Measurements from ENCODE around the gene BLOC1S5. TPM values are rescaled to one million over a fixed set of nuclear protein-coding genes. Genes with fewer than 3 reads are reported as not detected.

BLOC1S5 gene
- total RNA-seq, 1 donor from 2014 or later, result 8.3 TPM

GRCh38 chr6:8102122-8102958, 38.2 kb upstream of the BLOC1S5 start, which contains the start of gene EEF1E1:
Gene EEF1E1, minus strand, starts transcription at chr6:8102548. Its CDS starts 27 bp downstream, at chr6:8102521.
- peaks cover 1% of the 10 kb centered on the region for H3K27me3 Mint-ChIP-seq (ENCODE audit: unreplicated experiment)
- H3K4me3 Mint-ChIP-seq (ENCODE audit: unreplicated experiment), result peak within 1 kb of the TSS; percentile 97
- no peak for TF ChIP-seq CTCF (IDR thresholded peaks at IDR 0.05; ENCODE audit: partially characterized antibody, unreplicated experiment)
- no peaks in the 10 kb centered on the region for H3K9me3 Mint-ChIP-seq (ENCODE audit: unreplicated experiment)
- no peaks in the 10 kb centered on the region for H3K36me3 Mint-ChIP-seq (ENCODE audit: unreplicated experiment)
- DNase-seq, result peak; percentile 94
- no peaks in the 10 kb centered on the region for H3K4me1 Mint-ChIP-seq (ENCODE audit: low read depth, unreplicated experiment)
- H3K27ac Mint-ChIP-seq (ENCODE audit: unreplicated experiment), result peak within 1 kb of the TSS; percentile 84

- Mint-ChIP-seq H3K9me3 (ENCODE audit: unreplicated experiment) (no peaks in the 10 kb centered on the region), H3K36me3 (ENCODE audit: unreplicated experiment) (no peaks in the 10 kb centered on the region), H3K4me1 (ENCODE audit: low read depth, unreplicated experiment) (no peaks in the 10 kb centered on the region), H3K27ac (ENCODE audit: unreplicated experiment) (no peak overlapping the region), H3K27me3 (ENCODE audit: unreplicated experiment) (peaks cover 1% of the 10 kb centered on the region), H3K4me3 (ENCODE audit: unreplicated experiment) (no peak overlapping the region)
- no peak for TF ChIP-seq CTCF (IDR thresholded peaks at IDR 0.05; ENCODE audit: partially characterized antibody, unreplicated experiment)
- DNase-seq, result no peak
Measured at GRCh38 chr6:8100159-8100854, 36.1 kb upstream of the BLOC1S5 start.

GRCh38 chr6:8090650-8091049, 26.5 kb upstream of the BLOC1S5 start:
- no peak for DNase-seq
- no peak for TF ChIP-seq CTCF (IDR thresholded peaks at IDR 0.05; ENCODE audit: partially characterized antibody, unreplicated experiment)
- Mint-ChIP-seq H3K4me3 (ENCODE audit: unreplicated experiment) (no peak overlapping the region), H3K27ac (ENCODE audit: unreplicated experiment) (no peak overlapping the region), H3K4me1 (ENCODE audit: low read depth, unreplicated experiment) (no peaks in the 10 kb centered on the region), H3K36me3 (ENCODE audit: unreplicated experiment) (peaks cover 33% of the 10 kb centered on the region), H3K27me3 (ENCODE audit: unreplicated experiment) (peaks cover 1% of the 10 kb centered on the region), H3K9me3 (ENCODE audit: unreplicated experiment) (peaks cover 8% of the 10 kb centered on the region)

- peak overlapping the region; percentile 48 for H3K27ac Mint-ChIP-seq (ENCODE audit: unreplicated experiment)
- no peak for TF ChIP-seq CTCF (IDR thresholded peaks at IDR 0.05; ENCODE audit: partially characterized antibody, unreplicated experiment)
- peaks cover 33% of the 10 kb centered on the region for H3K36me3 Mint-ChIP-seq (ENCODE audit: unreplicated experiment)
- no peaks in the 10 kb centered on the region for H3K4me1 Mint-ChIP-seq (ENCODE audit: low read depth, unreplicated experiment)
- no peak overlapping the region for H3K4me3 Mint-ChIP-seq (ENCODE audit: unreplicated experiment)
- peaks cover 1% of the 10 kb centered on the region for H3K27me3 Mint-ChIP-seq (ENCODE audit: unreplicated experiment)
- peaks cover 8% of the 10 kb centered on the region for H3K9me3 Mint-ChIP-seq (ENCODE audit: unreplicated experiment)
- DNase-seq, result no peak
Measured at GRCh38 chr6:8088886-8089285, 24.7 kb upstream of the BLOC1S5 start.
